Kidney (tissue), 14 donors: ENCODE measurements around the gene FBXL17. TPM values are rescaled to one million over a fixed set of nuclear protein-coding genes. Genes with fewer than 3 reads are reported as not detected.

ENCODE experiments used
- DNase-seq, 5 donors: peaks; one replicate each; pipeline ENCODE4 v3.0.0-alpha.2; 2013 to 2020
- FAIRE-seq: peaks from 2 replicates; lab custom pipeline; 2012; peaks lifted over from hg19 to GRCh38; lab: Jason Lieb, UNC
- H3K27ac ChIP-seq, 2 donors: one replicate each; pipeline ENCODE4 v1.7.0; 2013; ENCODE audit warnings: low read depth in 2 of 2, low read length in 2 of 2, inconsistent platforms in 1 of 2
- H3K27me3 ChIP-seq: one replicate; pipeline ENCODE4 v1.7.1; 2013; ENCODE audit warnings: low read length, inconsistent platforms; ENCODE audit not compliant: control insufficient read depth, insufficient read depth
- H3K36me3 ChIP-seq, 3 donors: one replicate each; pipeline versions ENCODE4 v1.7.0 to v1.7.1; 2013; ENCODE audit warnings: low read length in 3 of 3, control low read depth in 1 of 3, inconsistent platforms in 1 of 3; ENCODE audit not compliant: insufficient read depth in 3 of 3, control insufficient read depth in 2 of 3
- H3K4me1 ChIP-seq, 3 donors: one replicate each; pipeline versions ENCODE4 v1.7.0 to v1.7.1; 2013; ENCODE audit warnings: low read length in 3 of 3, inconsistent platforms in 1 of 3, low read depth in 1 of 3; ENCODE audit not compliant: control insufficient read depth in 2 of 3, insufficient read depth in 2 of 3
- H3K4me3 ChIP-seq, 3 donors: one replicate each; pipeline versions ENCODE4 v1.7.0 to v1.8.1; 2013; ENCODE audit warnings: low read length in 3 of 3, control low read depth in 1 of 3, inconsistent platforms in 1 of 3
- H3K9ac ChIP-seq, 3 donors: one replicate each; pipeline versions ENCODE4 v1.7.0 to v1.7.1; 2013; ENCODE audit warnings: low read length in 3 of 3, control low read depth in 1 of 3, inconsistent platforms in 1 of 3
- H3K9me3 ChIP-seq, 3 donors: one replicate each; pipeline versions ENCODE4 v1.7.0 to v1.7.1; 2013; ENCODE audit warnings: low read length in 3 of 3, control low read depth in 1 of 3, inconsistent platforms in 1 of 3; ENCODE audit not compliant: control insufficient read depth in 2 of 3, insufficient read depth in 1 of 3
- intact Hi-C: fragments of 100-400 bp; cut with DNase I; formaldehyde crosslinking; loops from one replicate; pipeline ENCODE4 v1.11.1; 2022
- polyA plus RNA-seq: library from polyadenylated mRNA; stranded (reverse); fragments of 350-450 nt; fragmentation: Illumina TruSeq; extraction: RNeasy Lipid Tissue Mini Kit (QIAGEN cat#74804); gene quantifications from one replicate; pipeline ENCODE4 v1.2.3, GENCODE V29; 2014; ENCODE audit warnings: low read depth, low replicate concordance; ENCODE audit not compliant: insufficient read depth
- total RNA-seq: library from RNA; stranded (reverse); fragmentation: NEBNext Ultra II Directional; extraction: Animal tissue kit (Norgen Biotek cat#: 25700); gene quantifications from one replicate; pipeline ENCODE4 v1.2.1, GENCODE V29; 2021
- TF ChIP-seq, protein P1 (sequence below): IDR thresholded peaks from 3 replicates; pipeline ENCODE4 v1.5.1; 2012; ENCODE audit warnings: mild to moderate bottlenecking, moderate library complexity, borderline replicate concordance; ENCODE audit not compliant: insufficient read depth; ENCODE audit errors: extremely low read depth
- donor health status: control.
- donor health status: control.
- donor health status: control.
- donor health status: control.
- donor health status: control.
- donor health status: DM: yes; HTN: yes; CAD: no.
- donor health status: Normal renal cell carcinoma (clear cell type).

Gene FBXL17
- total and polyA plus RNA-seq, 2 donors from 2014 or later, result 11.7 to 26.5 TPM

DNA sequence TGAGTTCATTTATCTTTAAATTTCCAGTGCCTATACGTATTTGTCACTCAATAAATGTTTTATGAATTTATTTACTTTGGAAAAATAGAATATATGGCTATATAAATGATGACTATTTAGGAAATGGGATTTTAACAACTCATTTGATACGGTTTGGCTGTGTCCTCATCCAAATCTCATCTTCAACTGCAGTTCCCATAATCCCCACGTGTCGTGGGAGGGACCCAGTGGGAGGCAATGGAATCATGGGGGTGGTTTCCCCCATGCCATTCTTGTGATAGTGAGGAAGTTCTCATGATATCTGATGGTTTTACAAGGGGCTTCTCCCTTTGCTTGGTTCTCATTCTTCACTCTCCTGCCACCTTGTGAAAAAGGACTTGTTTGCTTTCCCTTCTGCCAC lies 523.6 kb downstream of the FBXL17 start:
- Histone ChIP-seq H3K9me3 (no peaks in the 10 kb centered on the region), H3K27ac (no peak overlapping the region), H3K36me3 (peaks cover 0 to 4% (median 3%) of the 10 kb centered on the region in 3 donors), H3K4me3 (no peak overlapping the region), H3K4me1 (no peaks in the 10 kb centered on the region), H3K9ac (no peak overlapping the region), H3K27me3 (no peaks in the 10 kb centered on the region)
- TF ChIP-seq, protein P1, sequence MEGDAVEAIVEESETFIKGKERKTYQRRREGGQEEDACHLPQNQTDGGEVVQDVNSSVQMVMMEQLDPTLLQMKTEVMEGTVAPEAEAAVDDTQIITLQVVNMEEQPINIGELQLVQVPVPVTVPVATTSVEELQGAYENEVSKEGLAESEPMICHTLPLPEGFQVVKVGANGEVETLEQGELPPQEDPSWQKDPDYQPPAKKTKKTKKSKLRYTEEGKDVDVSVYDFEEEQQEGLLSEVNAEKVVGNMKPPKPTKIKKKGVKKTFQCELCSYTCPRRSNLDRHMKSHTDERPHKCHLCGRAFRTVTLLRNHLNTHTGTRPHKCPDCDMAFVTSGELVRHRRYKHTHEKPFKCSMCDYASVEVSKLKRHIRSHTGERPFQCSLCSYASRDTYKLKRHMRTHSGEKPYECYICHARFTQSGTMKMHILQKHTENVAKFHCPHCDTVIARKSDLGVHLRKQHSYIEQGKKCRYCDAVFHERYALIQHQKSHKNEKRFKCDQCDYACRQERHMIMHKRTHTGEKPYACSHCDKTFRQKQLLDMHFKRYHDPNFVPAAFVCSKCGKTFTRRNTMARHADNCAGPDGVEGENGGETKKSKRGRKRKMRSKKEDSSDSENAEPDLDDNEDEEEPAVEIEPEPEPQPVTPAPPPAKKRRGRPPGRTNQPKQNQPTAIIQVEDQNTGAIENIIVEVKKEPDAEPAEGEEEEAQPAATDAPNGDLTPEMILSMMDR, result no peak
- FAIRE-seq (no peak), DNase-seq (no peak)
- intact Hi-C loops, result no loop called here

DNA sequence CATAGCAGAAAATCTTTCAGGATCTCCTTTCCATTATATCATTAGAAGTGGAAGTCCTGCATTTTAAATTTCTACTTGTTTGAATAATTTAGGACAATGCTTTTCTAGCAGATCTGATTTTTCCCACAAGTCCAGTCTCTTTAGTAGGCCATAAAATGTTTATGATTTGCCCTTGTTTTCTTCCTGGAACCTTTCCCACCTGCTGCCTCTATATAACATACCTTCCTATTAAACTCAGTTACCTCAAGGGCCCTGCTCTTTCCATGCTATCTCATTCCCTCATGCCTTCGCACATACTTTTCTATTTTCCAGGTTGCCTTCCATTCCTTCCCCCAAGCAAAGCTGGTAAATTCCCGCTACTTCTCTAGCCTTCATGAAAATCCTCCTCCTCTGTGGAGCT lies 524.1 kb downstream of the FBXL17 start:
- TF ChIP-seq, protein P1, result no peak
- intact Hi-C loops, result no loop called here
- no peak for FAIRE-seq

DNA sequence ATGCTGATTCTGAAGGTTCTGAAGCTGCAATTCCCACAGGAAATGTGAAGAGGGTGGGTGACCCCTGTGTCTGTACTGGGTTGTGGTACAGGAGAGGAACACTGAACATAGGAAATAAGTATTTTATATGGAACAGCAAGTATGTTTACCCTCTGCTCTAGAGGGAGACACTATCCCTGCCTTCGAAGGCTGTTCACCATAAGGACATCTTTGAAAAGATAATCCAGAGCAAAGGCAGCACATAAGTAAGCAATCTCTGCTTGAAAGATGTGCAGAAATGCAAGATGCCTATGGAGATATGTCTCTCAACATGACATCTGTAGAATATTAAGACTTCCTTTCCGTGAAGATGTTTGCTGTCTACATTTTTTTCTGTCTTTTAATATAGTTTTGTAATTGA lies 526.7 kb downstream of the FBXL17 start:
- H3K27me3 ChIP-seq, result no peaks in the 10 kb centered on the region
- no peak overlapping the region for H3K9ac ChIP-seq
- no peak for FAIRE-seq
- intact Hi-C loops, result no loop called here
- H3K4me3 ChIP-seq, result no peak overlapping the region
- H3K27ac ChIP-seq, result no peak overlapping the region
- DNase-seq, result no peak
- H3K4me1 ChIP-seq, result no peaks in the 10 kb centered on the region
- H3K9me3 ChIP-seq, result no peaks in the 10 kb centered on the region
- TF ChIP-seq, protein P1, result no peak
- H3K36me3 ChIP-seq, result no peaks in the 10 kb centered on the region

More for the DNA sequence above, 524.1 kb downstream of the FBXL17 start:
- no peak for DNase-seq
- no peaks in the 10 kb centered on the region for H3K9me3 ChIP-seq
- H3K4me3 ChIP-seq, result no peak overlapping the region
- no peaks in the 10 kb centered on the region for H3K27me3 ChIP-seq
- no peak overlapping the region for H3K27ac ChIP-seq
- no peaks in the 10 kb centered on the region for H3K4me1 ChIP-seq
- H3K36me3 ChIP-seq, result peaks cover 0 to 4% (median 3%) of the 10 kb centered on the region in 3 donors
- no peak overlapping the region for H3K9ac ChIP-seq

DNA sequence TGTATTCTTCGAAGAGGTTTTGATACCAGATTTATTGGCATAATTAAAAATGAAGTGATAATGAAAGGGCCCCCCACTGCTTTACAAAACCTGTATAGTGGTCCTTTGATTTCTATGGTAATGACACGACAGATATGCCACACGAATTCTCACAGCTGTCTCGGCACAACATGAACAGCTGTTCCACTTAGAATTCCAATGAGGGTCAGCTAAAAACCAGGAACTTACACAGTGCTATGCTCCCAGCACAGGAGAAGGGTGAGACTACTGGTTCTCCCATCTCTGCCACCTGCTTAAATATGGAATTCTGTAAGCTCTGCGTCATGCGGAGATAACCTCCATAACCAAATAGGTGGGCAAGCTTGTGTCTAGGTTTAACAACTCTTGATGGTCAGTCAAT lies 528.2 kb downstream of the FBXL17 start:
- Histone ChIP-seq H3K36me3 (no peaks in the 10 kb centered on the region), H3K27me3 (no peaks in the 10 kb centered on the region), H3K9me3 (no peaks in the 10 kb centered on the region), H3K9ac (no peak overlapping the region), H3K27ac (no peak overlapping the region), H3K4me3 (no peak overlapping the region), H3K4me1 (no peaks in the 10 kb centered on the region)
- intact Hi-C loops, result no loop called here
- TF ChIP-seq, protein P1, result no peak
- no peak for FAIRE-seq
- no peak for DNase-seq
